Esophagus squamous epithelium (tissue), 4 donors: ENCODE results near the gene UBE2D2.

ENCODE experiments used
- POLR2A ChIP-seq, 4 donors: fragments of 450-650 bp; IDR thresholded peaks; one replicate each; pipeline ENCODE4 v1.6.1; 2017; ENCODE audit warnings: antibody characterized with exemption in 4 of 4, mild to moderate bottlenecking in 4 of 4, moderate library complexity in 3 of 4
- TF ChIP-seq, protein P1 (sequence below), 6 experiments: fragments of 450-650 bp in 4 of 6; fragments of 200-600 bp in 2 of 6; sonication (generic) in 2 of 6; IDR thresholded peaks; one replicate each; pipeline ENCODE4 v1.5.1; 2016 to 2019; ENCODE audit warnings: antibody characterized with exemption in 6 of 6, mild to moderate bottlenecking in 4 of 6, moderate library complexity in 4 of 6

DNA sequence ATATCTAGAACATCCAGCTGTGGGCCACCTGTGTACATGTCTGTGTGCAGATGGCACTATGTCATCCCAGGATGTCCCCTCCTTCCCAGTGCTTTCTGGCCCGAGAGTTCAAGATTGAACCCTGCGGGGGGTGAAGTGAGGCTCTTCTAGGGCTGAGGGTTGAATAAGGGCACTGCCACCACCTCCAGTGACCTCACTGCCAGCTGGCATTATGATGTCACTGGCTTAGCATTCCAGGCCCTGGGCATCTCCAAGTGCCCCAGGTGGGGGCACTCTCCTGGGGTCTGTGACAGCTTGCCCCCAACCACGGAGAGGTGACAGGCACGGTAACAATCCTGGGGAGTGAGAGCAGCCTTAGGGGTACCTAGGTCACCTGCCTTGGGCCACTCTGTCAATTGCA lies 114.1 kb downstream of the UBE2D2 start:
- TF ChIP-seq, protein P1, sequence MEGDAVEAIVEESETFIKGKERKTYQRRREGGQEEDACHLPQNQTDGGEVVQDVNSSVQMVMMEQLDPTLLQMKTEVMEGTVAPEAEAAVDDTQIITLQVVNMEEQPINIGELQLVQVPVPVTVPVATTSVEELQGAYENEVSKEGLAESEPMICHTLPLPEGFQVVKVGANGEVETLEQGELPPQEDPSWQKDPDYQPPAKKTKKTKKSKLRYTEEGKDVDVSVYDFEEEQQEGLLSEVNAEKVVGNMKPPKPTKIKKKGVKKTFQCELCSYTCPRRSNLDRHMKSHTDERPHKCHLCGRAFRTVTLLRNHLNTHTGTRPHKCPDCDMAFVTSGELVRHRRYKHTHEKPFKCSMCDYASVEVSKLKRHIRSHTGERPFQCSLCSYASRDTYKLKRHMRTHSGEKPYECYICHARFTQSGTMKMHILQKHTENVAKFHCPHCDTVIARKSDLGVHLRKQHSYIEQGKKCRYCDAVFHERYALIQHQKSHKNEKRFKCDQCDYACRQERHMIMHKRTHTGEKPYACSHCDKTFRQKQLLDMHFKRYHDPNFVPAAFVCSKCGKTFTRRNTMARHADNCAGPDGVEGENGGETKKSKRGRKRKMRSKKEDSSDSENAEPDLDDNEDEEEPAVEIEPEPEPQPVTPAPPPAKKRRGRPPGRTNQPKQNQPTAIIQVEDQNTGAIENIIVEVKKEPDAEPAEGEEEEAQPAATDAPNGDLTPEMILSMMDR (IDR thresholded peaks at IDR 0.05) = no peak
- no peak for TF ChIP-seq POLR2A (IDR thresholded peaks at IDR 0.05)
